Activated T-cell treated with anti-CD3 and anti-CD28 coated beads for 24 hours (primary cell): ENCODE data around the gene PTPRJ.

Source experiments
- DNase-seq: peaks from one replicate; pipeline ENCODE4 v3.0.0-alpha.2; 2020; ENCODE audit warnings: low read depth

The PTPRJ gene

GRCh38 chr11:47969401-47969800 lies 11.0 kb upstream of the PTPRJ start:
- DNase-seq: no peak

DNA sequence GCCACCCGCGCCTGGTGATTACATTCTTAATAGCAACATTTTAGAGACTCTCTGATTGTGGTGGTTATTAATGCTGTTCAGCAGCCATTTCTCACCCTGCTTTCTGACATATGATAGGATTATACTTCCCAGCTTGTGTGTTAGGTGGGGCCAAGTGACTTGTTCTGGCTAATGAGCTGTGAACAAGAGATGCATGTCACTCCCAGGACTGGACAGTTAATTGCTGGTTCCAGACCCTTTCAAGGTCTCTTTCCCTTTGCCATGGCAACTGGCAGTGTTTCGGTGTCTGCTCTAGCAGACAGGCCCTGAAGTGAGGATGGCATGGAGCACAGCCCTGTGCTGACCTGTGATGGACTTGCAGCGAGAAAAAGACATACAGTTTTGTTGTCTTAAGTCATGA lies 8.9 kb upstream of the PTPRJ start:
- DNase-seq: no peak

DNA sequence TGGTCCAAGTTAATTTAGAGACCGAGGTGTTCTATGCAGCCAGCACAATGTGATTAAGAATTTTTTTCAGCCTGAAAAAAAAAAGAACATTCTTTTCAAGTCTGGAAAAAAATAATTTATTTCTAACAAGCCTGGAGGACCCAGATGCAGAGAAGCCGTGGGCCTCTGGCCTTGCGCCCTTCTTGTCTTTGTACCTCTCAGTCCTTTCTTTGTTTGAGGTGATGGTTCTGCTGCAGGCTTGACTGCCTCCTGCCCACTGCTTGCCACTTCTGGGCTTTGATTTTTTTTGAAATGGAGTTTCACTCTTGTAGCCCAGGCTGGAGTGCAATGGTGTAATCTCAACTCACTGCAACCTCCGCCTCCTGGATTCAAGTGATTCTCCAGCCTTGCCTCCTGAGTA lies 7.2 kb upstream of the PTPRJ start:
- DNase-seq: no peak

DNA sequence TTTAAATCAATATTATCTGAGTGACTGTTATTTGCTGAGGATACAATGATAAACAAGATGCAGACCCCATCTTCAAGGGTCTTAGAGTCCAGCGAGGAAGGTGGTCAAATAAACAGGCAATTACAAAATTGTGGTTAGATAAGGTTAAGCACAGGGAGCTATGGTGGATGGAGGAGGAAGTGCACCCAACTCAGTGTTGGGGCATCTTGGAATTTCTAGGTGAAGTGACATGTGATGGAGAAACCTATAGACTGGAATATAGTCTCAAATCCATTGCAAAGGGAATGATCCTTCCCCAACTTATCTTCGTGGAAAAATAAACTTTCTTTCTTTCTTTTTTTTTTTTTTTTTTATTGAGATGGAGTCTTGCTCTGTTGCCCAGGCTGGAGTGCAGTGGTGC lies 3.4 kb upstream of the PTPRJ start:
- DNase-seq: no peak

DNA sequence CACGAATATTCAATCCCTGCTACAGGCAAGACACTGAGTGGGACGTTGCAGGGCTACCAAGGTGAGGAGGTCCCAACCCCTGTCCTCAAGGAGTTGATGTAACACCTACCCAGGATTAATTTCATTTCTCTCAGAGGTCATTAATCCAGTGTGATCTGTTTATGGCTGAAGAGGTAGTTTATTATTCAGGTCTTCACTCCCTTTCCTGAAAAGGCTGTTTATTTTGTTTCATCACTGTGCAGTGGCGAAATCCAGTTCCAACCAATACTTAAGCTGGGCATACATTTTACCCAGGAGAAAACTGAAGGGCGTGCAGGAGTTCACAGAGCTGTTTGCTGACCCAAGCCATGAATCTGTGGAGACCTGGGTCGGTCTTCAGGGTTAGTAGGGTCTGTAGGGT lies 2.7 kb upstream of the PTPRJ start:
- DNase-seq: no peak

DNA sequence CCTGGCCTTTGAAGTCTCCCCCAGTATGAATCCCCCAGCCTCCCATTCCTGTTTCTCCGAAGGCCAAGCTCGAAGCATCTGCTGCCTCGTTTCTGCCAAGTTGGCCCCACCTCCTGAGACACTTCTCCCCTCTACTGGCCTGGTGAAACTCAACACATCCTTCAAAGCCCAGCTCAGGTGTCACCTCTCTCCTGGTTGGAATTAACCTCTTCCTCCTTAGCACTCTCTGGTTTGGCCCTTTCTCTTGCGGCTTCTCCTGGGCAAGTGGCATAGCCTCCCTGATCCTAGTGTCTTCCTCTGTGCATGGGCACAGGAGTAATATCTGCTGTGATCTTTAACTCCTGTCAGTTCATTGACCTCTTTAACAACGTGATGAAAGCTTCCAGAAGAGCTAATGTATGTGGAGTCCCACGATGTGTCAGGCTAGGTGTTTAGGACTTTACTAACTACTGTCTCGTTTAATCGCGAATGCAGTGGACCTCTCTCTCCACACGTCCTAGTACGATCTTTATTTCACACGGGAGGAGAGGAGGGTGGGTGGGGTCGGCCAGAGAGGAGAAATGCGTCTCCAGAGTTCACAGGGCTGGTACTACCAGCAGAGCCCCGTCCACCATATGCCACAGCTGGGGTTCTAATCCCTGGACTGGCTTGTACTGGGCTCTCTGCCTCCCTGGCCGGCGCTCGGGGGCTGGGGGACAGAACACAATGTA lies 826 bp upstream of the PTPRJ start:
- DNase-seq: no peak

- no peak for DNase-seq
Observed at GRCh38 chr11:47980907-47981621, 705 bp downstream of the PTPRJ start.

- DNase-seq: no peak
Observed at GRCh38 chr11:47981667-47982404, 1.5 kb downstream of the PTPRJ start.

DNA sequence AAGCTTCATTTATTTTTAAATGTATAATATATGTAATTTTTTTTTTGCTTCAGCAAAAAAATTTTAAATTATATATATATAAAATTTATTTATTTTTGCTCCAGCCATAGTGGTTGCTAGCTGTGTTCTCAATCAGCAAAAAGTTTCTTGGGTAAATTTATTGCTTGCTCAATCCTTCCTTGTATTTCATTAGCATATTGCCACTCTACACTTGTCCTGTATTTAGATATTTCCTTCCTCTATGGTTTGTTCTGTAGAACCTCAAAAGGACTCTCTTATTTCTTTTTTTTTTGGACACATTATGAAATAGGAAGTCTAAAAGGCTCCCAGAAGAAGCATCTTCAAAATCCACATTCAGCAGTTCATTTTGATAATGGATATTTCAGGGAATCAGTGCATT lies 2.3 kb downstream of the PTPRJ start:
- DNase-seq: no peak

DNA sequence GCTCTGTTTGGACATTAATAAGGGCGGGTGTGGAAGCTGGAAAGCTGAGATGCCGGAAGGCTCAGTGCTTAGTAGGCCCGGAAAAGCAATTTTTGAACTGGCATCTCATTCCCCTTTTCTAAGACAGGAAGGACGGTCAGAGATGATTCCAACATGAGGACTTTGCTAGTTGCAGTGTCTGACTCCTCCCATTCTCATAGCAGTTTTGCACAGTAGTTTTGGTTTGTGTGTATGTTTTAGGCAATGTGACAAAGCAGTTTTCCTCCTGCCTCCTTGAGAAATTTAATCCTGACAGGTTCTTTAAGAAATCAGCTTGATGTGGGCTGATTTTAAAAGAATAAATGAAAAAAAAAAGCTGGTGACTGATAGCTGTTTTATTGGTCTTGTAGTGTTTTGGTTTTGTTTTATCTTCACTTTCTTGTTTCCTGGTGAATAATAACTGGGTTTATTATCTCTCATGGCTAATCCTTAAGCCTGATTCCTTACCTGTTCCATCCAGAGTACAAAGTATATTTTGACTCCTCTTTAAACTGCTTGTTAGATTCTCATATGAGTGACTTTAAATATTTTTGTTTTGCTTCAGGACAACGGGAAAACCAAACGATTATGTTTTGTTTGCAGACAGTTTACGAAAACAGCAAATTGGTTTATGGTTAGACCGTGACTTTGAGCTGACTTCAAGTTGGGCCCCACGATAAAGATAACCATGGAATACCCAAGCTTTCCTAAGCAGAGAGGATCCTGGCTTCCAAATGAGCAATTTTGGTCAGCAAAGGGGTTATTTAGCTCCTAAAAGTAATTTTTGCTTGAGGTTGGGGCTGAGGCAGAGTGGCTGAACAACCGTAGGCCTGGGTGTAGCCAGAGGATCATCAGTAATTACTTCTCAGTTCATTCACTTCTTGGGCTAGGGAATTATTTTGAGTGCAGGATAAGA lies 3.4 kb downstream of the PTPRJ start:
- no peak for DNase-seq

DNA sequence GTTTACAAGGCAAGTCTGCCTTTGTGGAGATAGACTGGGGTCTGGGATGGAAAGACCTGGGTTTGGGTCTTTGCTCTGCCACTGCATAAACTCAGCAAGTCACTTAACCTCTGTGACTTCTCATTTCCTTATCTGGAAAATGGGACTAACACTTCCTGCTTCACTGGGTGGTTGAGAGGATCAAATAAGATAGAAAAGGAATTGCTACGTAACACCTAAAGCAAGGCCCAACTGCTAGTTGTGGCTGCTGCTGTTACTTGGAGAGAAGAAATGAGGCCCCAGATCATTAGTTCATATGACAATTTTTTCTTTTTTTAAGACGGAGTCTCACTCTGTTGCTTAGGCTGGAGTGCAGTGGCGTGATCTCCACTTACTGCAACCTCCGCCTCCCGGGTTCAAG lies 5.9 kb downstream of the PTPRJ start:
- DNase-seq: no peak

- no peak for DNase-seq
Observed at GRCh38 chr11:47986742-47987141, 6.4 kb downstream of the PTPRJ start.

GRCh38 chr11:47987310-47987709 lies 7.0 kb downstream of the PTPRJ start:
- DNase-seq: no peak

DNA sequence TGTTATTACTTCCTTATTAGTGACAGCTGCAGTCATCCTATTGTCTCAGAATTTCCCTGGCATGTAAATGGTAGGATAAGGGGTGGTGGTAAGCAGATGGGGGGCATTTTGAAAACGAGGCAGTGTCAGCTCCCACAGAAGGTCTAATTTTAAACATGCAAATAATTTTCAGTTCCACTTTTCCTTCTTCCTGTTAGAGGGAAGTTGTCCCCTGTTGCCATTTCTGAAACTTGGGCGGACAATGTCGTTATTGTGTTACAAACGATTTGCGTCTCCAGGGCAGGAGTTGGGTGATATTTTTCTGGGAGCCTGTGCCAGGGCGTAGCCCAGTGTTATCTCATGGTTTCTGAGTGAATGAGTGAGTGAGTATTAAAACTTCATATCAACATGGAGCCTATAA lies 7.4 kb downstream of the PTPRJ start:
- no peak for DNase-seq

DNA sequence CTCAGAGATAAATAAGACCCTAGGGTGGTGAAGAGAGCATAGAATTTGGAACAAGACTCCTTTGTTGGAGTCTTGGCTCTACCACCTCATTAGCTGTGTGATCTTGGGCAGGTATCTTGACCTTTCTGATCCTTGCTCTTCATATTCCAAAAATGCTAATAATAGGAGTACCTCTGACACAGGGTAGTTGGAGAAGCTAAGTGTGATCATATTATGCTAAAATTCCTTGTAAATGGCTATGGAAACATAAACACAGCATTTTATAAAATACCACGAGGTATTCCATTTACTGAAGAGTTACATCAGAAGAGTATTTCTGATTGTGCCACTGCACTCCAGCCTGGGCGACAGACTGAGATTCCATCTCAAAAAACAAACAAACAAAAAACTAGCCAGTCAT lies 9.4 kb downstream of the PTPRJ start:
- DNase-seq: no peak

GRCh38 chr11:47991266-47991830 lies 11.0 kb downstream of the PTPRJ start:
- DNase-seq: no peak

DNA sequence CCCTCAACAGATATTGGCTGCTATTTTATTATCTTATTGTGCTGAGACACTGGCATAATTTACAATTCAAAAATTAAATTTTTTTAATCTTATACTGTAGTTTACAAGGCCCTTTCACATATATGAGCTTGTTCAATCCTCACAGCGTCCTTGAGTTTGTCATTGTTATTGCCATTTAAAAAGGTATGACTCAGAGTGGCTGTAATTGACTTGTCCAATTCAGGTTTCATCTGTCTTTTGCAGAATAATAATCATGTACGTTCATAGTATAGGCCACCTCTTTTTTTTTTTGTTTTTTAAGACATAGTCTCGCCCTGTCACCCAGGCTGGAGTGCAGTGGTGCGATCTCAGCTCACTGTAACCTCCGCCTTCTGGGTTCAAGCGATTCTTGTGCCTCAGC lies 11.5 kb downstream of the PTPRJ start:
- DNase-seq: no peak

GRCh38 chr11:47992959-47993820 lies 12.8 kb downstream of the PTPRJ start:
- DNase-seq: no peak

DNA sequence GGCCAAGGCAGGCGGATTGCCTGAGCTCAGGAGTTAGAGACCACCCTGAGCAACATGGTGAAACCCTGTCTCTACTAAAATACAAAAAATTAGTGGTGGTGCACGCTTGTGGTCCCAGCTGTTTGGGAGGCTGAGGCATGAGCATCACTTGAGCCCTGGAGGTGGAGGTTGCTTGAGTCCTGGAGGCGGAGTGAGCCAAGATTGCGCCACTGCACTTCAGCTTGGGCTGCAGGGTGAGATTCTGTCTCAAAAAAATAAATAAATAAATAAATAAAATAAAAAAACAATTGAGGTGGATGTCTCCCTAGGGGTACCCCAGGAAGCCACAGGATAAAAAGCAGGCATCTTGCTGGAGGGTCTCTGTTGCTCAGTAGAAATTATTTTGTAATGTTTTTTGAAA lies 14.1 kb downstream of the PTPRJ start:
- no peak for DNase-seq

GRCh38 chr11:47995360-47995769 lies 15.0 kb downstream of the PTPRJ start:
- DNase-seq: no peak
